ENCODE measurements around the gene TRAPPC4.
"Not testable (repeated sequence)": the region's sequence is repeated elsewhere in the genome, so short reads cannot be mapped to it uniquely, and the experiment has no call there.

TRAPPC4 gene, protein sequence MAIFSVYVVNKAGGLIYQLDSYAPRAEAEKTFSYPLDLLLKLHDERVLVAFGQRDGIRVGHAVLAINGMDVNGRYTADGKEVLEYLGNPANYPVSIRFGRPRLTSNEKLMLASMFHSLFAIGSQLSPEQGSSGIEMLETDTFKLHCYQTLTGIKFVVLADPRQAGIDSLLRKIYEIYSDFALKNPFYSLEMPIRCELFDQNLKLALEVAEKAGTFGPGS

DNA sequence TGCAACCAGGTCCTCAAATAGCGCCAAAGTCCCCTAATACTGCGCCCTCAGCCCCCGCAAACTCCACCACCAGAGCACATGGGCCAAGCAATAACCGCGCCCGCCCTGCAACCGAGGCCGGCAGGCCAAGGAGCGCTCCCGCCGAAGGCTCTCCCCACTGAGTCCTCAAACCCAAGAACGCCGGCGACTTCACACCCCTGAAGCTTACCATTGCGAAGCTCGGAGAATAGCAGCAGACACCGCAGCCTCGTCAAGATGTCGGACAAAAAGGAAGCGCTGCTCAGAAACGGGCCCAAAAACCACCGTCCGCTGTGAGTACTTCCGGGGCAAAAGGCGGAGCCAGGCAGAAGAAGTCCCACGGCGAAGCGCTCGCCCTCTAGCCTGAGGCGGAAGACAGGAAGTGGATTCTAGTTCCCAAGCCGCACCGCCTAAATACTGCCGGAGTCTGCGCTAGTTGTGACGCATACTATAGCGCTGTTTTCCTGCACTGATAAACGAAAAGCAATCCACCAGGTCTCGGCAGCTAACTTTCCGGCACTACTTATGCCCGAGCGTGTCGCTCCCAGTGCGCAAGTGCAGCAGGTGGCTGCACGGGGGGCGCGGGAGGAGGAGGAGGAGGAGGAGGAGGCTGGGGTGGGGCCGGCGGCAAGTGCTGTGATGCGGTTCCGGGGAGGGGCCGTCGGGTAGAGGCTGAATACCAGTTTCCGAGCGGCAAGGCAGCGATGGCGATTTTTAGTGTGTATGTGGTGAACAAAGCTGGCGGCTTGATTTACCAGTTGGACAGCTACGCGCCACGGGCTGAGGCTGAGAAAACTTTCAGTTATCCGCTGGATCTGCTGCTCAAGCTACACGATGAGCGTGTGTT, at the start of gene TRAPPC4, which contains the start of gene RPS25:
Gene TRAPPC4, plus strand, starts transcription at position 693 of the 865 bp plus-strand sequence. Its CDS starts 30 bp downstream, at position 723.
Gene RPS25, minus strand, starts transcription at position 270 of the 865 bp plus-strand sequence. Its CDS starts 59 bp downstream, at position 211.
- peak; percentile 95 for DNase-seq

DNA sequence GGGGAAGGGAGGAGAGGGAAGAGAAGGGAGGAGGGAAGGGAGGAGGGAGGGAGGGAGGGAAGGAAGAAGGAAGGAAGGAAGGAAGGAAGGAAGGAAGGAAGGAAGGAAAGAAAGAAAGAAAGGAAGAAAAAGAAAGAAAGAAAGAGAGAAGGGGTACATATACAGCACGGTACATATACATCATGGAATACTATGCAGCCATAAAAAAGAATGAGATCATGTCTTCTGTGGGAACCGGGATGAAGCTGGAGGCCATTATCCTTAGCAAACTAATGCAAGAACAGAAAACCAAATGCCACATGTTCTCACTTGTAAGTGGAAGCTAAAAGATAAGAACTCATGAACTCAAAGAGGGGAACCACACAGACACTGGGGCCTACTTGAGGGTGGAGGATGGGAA, 49.1 kb upstream of the TRAPPC4 start:
- not testable (repeated sequence) for DNase-seq

DNA sequence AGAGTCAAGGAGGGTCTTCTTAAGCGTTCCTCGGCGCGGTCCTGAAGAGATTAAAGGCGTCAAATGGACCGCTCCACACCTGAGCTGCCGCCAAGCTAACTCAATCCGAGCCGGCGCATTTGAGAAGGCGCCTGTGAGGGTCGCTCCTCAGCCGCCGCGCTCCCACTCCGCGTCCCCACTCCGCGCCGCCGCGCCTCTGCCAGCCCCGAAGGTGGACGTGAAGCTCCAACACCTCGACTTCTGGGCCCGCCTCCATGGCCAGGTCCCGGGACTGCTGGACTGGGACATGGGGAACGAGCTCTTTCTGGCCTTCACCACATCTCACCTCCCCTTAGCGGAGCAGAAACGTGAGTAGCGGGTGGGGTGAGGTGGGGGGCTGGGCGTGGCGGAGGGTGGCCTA, 46.9 kb upstream of the TRAPPC4 start, which contains the start of gene FOXR1:
Gene FOXR1, plus strand, starts transcription at position 116 of the 400 bp plus-strand sequence. Its CDS starts 171 bp downstream, at position 287.
- DNase-seq, result no peak

DNA sequence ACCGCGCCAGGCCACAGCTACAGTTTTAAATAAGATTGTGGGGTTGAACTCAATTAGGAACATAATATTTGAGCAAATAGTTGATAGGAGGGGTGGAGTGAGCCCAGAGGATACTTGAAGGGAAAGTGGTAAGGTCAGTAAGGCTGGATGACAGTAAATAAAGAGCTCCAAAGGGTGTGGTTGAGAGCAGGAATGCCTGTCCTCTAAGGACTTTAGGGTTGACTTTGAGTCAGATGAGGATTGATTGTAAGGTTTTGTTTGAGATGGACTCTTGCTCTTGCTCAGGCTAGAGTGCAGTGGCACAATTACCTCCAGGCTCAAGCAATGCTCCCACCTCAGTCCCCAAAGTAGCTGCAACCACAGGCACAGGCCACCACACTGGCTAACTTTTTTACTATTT, 44.6 kb upstream of the TRAPPC4 start:
- no peak for DNase-seq

DNA sequence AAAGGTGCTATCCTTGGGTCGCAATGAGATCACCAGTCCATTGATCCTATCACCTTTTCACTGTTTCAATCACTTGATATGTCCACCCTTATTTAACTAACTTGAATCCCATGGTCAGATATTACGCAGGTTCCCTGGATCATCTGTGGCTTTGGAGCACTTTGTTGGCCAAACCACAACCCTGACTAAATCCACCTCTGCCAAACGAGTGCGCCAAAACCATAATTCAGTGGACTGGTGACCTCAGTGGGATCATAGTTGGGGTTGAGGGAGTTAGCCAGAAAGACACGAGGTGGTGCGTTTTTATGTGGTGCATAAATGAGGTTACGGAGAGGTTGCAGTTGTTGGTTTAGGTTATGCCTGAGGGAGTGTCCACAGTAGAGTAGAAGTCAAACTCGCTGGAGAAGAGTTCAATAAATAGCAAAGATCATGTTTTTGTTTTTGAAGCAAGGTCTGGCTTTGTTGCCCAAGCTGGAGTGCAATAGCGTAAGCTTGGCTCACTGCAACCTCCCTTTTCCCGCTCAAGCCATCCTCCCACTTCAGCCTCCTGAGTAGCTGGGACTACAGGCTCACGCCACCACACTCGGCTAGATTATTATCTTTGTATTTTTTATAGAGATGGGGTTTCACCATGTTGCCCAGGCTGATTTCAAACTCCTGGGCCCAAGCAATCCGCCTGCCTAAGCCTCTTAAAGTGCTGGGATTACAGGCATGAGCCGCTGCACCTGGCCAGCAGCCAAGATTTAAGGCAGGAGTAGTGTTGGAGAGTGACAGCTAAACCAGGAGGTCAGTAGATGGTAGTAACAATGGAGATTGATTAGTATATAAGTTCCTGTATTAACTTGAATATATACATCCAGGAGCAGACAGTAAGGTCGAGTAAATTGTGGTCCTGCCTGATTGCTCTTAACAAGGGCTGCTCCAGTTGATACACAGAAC, 42.5 kb upstream of the TRAPPC4 start:
- no peak for DNase-seq

DNA sequence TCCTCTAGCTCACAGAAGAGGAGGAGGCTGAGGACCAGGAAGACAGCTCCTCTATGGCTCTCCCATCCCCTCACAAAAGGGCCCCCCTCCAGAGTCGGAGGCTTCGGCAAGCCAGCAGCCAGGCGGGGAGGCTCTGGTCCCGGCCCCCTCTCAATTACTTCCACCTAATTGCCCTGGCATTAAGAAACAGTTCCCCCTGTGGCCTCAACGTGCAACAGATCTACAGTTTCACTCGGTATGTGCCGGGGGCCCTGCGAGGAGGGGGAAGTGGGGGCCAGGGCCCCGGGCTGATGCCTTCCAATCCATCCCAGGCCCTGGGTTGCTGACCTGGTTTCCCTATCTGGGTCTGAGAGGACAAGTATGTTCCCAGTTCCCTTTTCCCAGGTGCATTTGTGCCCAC, 39.1 kb upstream of the TRAPPC4 start:
- DNase-seq, result no peak

DNA sequence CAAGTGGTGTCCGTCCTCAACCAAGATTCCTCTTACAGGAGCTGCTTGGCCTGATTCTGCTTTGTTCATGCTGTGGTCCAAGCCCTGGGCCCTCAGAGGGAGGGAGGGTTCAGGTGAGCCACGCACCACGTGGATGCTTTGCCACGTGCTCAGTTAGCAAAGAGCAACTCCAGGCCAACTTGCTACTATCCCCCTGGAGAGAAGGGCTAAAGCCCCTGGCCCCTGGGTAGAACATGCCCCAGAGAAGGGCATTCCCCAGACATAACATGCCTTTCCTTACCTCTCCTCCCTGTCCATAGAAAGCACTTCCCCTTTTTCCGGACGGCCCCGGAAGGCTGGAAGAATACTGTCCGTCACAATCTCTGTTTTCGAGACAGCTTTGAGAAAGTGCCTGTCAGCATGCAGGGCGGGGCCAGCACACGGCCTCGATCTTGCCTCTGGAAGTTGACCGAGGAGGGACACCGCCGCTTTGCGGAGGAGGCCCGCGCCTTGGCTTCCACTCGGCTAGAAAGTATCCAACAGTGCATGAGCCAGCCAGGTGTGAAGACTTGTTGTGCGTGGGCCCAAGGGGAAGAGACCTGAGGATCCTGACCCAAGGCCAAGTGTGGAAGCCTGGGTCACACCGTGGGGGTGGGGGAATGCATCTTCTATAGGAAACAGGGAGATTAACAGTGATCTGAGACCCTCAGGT, 38.2 kb upstream of the TRAPPC4 start:
- DNase-seq, result no peak

DNA sequence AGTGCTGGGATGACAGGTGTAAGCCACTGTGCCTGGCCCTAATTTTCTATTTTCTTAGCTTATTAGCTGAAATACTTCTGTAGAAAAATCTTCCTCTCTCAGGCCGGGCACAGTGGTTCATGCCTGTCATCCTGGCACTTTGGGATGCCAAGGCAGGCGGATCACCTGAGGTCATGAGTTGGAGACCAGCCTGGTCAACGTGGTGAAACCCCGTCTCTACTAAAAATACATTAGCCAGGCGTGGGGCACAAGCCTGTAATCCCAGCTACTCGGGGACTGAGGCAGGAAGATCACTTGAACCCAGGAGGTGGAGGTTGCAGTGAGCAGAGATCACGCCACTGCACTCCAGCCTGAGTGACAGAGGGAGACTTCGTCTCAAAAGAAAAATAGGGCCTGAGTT, 34.2 kb upstream of the TRAPPC4 start:
- DNase-seq, result not testable (repeated sequence)

DNA sequence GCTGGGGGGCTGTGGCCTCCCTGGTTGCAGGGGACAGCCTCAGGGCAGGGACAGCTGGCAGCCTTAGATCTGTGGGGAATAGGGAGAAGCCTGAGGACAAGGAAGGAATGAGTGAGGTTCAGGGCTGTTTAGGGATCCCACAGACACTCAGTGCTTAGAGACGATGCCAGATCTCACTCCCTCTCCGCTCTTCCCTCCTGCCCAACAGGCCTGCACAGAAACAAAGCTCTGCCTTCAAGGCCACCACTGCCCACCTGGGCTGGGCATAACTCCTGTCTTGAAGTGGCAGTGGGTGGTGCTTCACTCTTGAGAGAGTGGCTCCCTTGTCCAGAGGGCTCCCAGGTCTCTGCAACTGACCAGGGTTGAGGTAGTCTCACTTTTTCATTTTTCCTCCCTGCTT, 33.7 kb upstream of the TRAPPC4 start:
- DNase-seq, result no peak

DNA sequence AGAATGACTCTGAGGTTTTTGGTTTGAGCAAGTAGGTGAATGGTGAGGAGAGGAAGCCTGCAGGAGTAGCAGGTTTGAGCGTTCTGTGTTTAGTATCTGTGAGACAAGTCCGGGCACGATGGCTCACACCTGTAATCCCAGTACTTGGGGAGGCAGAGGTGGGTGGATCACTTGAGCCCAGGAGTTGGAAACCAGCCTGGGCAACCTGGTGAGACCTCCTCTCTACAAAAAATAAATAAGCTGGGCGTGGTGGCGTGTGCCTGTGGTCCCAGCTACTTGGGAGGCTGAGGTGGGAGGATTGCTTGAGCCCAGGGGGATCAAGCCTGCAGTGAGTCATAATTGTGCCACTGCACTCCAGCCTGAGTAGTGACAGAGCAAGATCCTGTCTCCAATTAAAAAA, 30.3 kb upstream of the TRAPPC4 start:
- DNase-seq, result no peak

DNA sequence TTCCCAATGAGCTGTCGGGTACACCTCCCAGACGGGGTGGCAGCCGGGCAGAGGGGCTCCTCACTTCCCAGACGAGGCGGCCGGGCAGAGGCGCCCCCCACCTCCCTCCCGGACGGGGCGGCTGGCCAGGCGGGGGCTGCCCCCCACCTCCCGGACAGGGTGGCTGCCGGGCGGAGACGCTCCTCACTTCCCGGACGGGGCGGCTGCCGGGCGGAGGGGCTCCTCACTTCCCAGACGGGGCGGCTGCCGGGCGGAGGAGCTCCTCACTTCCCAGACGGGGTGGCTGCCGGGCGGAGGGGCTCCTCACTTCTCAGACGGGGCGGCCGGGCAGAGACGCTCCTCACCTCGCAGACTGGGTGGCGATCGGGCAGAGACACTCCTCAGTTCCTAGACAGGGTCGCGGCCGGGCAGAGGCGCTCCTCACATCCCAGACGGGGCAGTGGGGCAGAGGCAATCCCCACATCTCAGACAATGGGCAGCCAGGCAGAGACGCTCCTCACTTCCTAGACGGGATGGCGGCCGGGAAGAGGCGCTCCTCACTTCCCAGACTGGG, 27.0 kb upstream of the TRAPPC4 start:
- not testable (repeated sequence) for DNase-seq

DNA sequence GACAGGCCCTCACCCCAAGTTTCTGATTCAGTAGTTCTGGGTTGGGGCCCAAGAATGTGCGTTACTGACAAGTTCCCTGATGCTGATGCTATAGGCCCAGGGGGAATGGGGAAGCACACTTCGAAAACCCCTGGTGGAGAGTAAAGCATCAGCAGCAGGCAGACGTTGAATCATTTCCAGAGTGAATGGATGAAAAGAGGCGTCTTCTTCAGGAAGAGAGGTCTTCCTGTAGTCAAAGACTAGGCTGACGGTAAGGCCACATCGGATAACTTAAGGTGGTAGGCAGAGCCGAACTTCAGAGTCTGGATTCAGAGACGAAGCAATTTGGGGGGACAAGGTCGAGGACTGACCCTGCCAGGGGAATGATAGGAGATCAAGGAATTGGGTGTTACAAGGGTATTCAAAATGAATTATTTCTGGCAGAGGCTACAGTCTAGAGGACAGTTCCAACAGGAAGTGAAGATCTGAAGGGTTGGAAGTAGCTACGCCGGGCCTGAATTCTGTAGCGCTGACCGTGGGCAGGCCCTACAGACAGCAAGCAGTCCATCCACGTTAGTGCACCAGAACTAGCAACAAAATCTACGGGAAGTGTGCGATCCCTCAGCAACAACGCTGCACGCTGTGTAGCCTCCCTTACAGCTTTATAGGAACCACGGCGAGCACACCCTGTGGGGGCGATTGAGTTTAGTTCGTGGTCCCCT, 21.5 kb upstream of the TRAPPC4 start:
- DNase-seq, result no peak

DNA sequence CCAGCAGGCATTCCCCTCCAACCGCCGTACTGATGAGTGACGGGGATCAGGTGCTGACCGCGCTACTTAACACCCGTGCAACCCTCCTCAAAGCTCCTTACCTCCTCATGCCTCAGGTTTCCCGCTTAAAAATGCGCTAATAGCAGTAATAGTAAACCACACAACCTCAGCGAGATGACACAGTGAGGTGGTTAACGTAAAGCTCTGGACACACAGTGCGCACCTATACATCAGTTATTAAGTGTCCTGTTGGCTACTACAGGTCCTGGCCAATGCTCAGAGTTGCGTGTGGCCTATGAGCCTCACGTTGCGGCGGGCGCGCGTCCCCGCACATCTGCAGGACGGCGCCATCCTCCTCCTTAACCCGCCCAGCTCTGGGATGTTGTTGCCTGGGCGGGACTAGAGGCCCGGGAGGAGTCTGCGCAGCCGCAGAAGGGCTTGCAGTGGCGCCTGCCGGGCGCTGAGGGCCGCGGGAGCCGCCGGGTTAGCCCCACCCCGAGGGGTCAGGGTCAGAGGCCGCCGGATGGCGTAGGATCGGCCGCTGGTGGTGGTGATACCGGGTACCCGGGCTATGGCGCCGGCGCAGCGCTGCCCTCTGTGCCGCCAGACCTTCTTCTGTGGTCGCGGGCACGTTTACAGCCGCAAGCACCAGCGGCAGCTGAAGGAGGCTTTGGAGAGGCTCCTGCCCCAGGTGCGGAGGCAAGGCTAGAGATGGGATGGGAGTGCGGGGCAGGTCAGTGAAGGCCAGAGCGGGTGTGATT, 20.8 kb upstream of the TRAPPC4 start, which contains the start of gene CENATAC:
Gene CENATAC, plus strand, starts transcription at position 512 of the 761 bp plus-strand sequence. Its CDS starts 60 bp downstream, at position 572.
- DNase-seq, result peak; percentile 84

DNA sequence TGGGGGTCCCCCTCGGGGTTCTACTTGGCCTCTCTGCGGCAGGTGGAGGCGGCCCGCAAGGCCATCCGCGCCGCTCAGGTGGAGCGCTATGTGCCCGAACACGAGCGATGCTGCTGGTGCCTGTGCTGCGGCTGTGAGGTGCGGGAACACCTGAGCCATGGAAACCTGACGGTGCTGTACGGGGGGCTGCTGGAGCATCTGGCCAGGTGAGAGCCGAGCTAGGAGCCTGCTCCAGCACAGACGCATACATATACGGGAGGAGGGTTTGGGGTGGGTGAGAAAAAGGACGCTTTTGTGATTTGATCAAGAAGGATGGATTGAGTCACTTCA, 20.2 kb upstream of the TRAPPC4 start:
- DNase-seq, result no peak

DNA sequence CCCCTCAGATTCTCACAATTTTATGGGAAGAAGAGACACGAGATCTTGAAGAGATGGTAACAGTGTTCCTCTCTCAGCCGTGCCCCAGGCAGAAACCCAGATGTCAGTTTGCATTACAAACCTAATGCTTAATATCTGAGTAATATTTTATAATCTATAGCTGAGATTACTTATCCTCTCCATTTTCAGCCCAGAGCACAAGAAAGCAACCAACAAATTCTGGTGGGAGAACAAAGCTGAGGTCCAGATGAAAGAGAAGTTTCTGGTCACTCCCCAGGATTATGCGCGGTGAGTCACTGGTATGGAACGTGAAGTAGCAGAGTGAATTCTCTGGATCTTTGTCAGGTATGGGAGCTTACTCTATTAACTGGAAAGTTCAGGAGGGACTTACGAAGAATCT, 19.7 kb upstream of the TRAPPC4 start:
- peak; percentile 80 for DNase-seq

DNA sequence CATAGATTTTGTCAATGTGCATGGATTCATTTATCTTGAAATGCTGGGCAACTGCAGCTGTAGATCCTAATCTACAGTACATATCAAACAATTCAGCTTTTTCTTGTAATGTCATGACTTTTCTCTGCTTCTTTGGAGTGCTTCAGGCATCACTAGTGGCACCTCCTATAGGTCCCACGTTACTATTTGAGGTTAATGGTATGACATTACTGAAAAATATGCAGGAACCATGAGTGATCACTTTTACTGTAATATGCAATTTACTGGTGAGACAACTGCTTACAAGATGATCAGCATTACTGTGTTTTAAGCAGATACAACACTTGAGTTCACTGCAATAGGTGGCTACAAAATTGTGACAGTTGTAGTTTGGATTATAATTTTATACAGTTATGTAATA, 17.7 kb upstream of the TRAPPC4 start:
- DNase-seq, result no peak

DNA sequence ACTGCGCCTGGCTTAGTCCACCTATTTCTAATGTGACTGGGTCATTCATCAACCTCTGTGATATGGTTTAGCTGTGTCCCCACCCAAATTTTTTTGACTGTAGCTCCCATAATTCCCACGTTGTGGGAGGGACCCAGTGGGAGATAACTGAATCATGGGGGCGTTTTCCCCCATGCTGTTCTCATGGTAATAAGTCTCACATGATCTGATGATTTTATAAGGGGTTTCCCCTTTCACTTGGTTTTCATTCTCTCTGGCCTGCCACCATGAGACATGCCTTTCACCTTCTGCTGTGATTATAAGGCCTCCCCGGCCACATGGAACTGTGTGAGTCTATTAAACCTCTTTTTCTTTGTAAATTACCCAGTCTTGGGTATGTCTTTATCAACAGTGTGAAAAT, 11.9 kb upstream of the TRAPPC4 start:
- DNase-seq, result no peak

DNA sequence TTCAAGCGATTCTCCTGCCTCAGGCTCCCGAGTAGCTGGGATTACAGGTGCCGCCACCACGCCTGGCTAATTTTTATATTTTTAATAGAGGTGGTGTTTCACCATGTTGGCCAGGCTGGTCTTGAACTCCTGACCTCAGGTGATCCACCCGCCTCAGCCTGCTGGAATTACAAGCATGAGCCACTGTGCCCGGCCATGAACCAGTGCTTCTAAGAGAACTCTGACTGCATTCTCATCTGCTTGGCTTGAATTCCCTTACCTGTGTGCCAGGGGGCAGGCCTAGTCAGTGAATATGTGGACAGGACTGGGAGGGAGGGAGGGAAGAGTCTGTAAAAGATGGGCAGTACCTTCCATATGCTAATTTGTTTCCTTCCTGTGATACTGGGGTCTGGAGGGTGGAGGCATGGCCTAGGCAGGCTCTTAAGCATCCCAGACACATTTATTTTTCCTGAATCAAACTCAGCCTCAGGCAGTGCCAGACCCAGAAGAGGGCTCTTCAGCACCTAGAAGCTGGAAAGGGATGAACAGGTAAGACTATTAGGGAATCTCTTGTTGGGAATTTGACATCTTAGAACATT, 7.0 kb upstream of the TRAPPC4 start:
- DNase-seq, result no peak

DNA sequence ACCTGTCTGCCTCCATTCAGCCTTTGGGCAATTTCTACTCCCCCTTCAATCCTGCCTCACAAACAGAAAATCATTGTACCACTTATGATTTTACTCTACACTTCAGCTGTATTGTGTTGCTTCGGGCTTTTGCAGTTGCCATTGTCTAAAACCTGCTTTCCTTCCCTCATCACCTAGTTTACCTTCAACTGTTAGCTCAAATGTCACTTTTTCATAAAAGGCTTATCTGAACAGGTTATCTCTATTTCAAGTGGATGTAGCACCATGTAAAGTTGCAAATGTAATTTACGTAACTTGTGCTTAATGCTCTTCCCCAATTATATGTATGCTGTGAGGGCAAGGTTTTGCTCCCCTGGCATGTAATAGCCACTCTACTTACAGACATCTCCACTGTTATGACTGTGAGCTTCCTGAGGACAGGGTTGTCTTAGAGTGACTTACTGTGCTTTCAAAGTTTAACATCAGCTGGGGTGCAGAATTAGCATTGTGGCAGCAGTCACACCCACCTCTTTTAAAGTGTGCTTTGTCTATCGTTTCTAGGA, 5.9 kb upstream of the TRAPPC4 start:
- no peak for DNase-seq
